Activated T-helper 1 cell treated with anti-CD3 and anti-CD28 coated beads, Interleukin-2, amount 50 U/mL, for 16 hours (primary cell): ENCODE measurements around the gene DUOXA2.

ENCODE experiments used
- DNase-seq, 2 donors: peaks; one replicate each; pipeline ENCODE4 v3.0.0-alpha.2; 2020; ENCODE audit warnings: low read depth in 1 of 2, low spot score in 1 of 2

The DUOXA2 gene

GRCh38 chr15:45156744-45157455, 42.8 kb downstream of the DUOXA2 start:
- no peak for DNase-seq

- no peak for DNase-seq
These were observed 43.8 kb downstream of the DUOXA2 start for GRCh38 chr15:45157974-45158373.

- DNase-seq: no peak
These were observed 47.5 kb downstream of the DUOXA2 start for GRCh38 chr15:45161666-45162065.

- DNase-seq: peak; percentile 20 to 30
These were observed 48.8 kb downstream of the DUOXA2 start for GRCh38 chr15:45162771-45163507.

GRCh38 chr15:45163508-45163856, 49.4 kb downstream of the DUOXA2 start:
- no peak for DNase-seq

- DNase-seq: no peak
These were observed 50.8 kb downstream of the DUOXA2 start for GRCh38 chr15:45164914-45165313.

- no peak for DNase-seq
These were observed 51.4 kb downstream of the DUOXA2 start for GRCh38 chr15:45165536-45165935.

GRCh38 chr15:45166834-45167630, 52.9 kb downstream of the DUOXA2 start:
- DNase-seq: peak; percentile 70 to 71

- no peak for DNase-seq
These were observed 53.6 kb downstream of the DUOXA2 start for GRCh38 chr15:45167631-45168205.
